GM12892 (cell line): Measurements from ENCODE around the gene MBD3L3.
"Not testable (repeated sequence)": the region's sequence is repeated elsewhere in the genome, so short reads cannot be mapped to it uniquely, and the experiment has no call there.

Experiments
- DNase-seq: peaks from one replicate; pipeline ENCODE4 v3.0.0; 2011; ENCODE audit not compliant: insufficient read length
- FAIRE-seq: peaks from 2 replicates; lab custom pipeline; 2011; peaks lifted over from hg19 to GRCh38; lab: Jason Lieb, UNC
- POLR2A ChIP-seq: IDR thresholded peaks from 2 replicates; pipeline ENCODE4 v1.6.1; 2011; ENCODE audit warnings: low read depth, low read length, control low read depth
- POLR2AphosphoS5 ChIP-seq: IDR thresholded peaks from 2 replicates; pipeline ENCODE4 v1.6.1; 2011; ENCODE audit warnings: low read depth, low read length, control low read depth
- TAF1 ChIP-seq: IDR thresholded peaks from 2 replicates; pipeline ENCODE4 v1.6.1; 2011; ENCODE audit warnings: low read depth, mild to moderate bottlenecking, control low read depth, low read length, borderline replicate concordance

MBD3L3 gene

GRCh38 chr19:7040079-7040478 is 18.4 kb downstream of the MBD3L3 start, which contains the start of gene MBD3L4:
Gene MBD3L4, minus strand, starts transcription at chr19:7040179. Its CDS starts 35 bp downstream, at chr19:7040144.
- not testable (repeated sequence) for DNase-seq, FAIRE-seq

DNA sequence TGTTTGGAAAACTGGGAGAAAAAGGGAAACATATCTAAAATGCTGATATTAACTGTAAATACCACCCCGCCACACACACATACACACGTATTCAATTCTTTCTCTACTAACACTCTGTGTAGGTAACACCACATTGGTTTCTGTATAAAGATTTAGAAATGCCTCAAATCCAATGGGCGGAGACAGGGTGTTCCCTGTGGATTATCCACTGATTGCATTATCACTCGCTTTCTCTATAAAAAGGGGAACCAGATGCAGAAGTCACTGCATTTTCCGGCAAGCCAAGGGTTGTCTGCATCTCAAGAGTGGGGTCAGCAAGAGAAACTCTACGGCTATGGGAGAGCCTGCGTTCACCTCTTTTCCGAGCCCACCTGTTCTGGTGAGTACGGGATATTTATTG is 28.2 kb downstream of the MBD3L3 start, which contains the start of gene MBD3L5:
Gene MBD3L5, plus strand, starts transcription at position 301 of the 400 bp plus-strand sequence. Its CDS starts 34 bp downstream, at position 335.
- not testable (repeated sequence) for FAIRE-seq, DNase-seq

DNA sequence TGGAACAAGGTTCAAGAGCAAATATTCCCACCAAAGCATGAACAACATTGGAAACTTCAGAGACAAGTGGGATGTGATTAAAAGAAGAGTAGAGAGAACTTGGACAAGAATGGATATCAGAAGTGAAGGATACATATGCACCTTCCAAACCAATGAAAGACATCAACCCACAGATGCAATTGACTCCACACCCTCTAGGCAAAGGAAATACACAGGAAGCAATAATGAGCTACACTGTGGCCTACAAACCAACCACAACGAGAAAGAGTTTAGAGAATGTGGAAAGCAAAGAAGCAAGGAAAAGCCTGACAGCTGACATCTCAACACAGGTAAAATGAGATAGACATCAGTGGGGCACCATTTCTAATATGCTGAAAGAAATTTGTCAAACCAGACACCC is 29.7 kb downstream of the MBD3L3 start:
- FAIRE-seq, result not testable (repeated sequence)

GRCh38 chr19:7021331-7021730 is 37.1 kb downstream of the MBD3L3 start, which contains the start of gene MBD3L2B:
Gene MBD3L2B, minus strand, starts transcription at chr19:7021431. Its CDS starts 34 bp downstream, at chr19:7021397.
- DNase-seq, FAIRE-seq: not testable (repeated sequence)

More for the DNA sequence above, 29.7 kb downstream of the MBD3L3 start:
- not testable (repeated sequence) for DNase-seq

GRCh38 chr19:7018828-7019227 is 39.6 kb downstream of the MBD3L3 start:
- TF ChIP-seq POLR2A (no peak), POLR2AphosphoS5 (no peak), TAF1 (no peak)
- FAIRE-seq (no peak), DNase-seq (no peak)

- TF ChIP-seq TAF1 (no peak), POLR2A (no peak), POLR2AphosphoS5 (no peak)
- FAIRE-seq, result no peak
- no peak for DNase-seq
Measured at GRCh38 chr19:7013678-7014077, 44.8 kb downstream of the MBD3L3 start.

DNA sequence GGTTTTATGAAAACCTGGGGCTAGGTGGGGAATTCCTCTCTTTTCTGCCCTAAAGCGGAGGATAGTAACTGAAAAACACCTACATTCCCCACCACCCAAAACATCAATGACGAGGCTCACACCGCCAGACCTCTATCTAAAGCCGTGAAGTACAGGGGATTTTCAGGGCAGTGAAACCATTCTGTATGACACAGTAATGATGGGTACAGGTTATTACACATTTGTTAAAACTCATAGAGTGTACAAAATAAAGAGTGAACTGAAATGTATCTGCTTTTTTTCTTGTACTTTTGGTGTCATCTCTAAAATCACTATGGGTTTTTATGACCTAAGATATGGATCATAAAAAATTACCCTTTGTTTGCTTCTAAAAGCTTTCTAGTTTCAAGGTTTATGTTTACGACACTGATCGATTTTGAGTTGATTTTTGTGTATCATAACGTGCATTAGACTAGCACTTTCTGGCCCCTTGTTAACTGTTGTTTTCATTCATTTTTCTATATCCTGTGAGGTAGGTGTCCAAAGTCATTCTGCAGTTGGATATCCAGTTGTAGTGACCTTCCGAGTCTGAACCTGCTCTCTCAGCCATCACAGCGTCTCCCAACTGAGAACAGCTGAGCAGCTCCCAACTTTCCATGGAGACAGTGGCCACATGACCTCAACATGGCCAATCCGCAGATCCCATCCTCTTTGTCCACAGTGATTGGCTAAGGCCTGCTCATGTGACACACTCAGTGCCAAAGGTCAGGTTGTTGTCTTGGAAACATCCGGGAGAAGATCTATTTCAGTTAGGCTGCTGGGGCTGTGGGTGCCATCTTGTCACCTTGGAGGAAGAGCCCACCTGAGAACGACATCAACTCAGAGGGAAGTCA is 47.5 kb downstream of the MBD3L3 start:
- DNase-seq (no peak), FAIRE-seq (no peak)
- TF ChIP-seq TAF1 (no peak), POLR2AphosphoS5 (no peak), POLR2A (no peak)

DNA sequence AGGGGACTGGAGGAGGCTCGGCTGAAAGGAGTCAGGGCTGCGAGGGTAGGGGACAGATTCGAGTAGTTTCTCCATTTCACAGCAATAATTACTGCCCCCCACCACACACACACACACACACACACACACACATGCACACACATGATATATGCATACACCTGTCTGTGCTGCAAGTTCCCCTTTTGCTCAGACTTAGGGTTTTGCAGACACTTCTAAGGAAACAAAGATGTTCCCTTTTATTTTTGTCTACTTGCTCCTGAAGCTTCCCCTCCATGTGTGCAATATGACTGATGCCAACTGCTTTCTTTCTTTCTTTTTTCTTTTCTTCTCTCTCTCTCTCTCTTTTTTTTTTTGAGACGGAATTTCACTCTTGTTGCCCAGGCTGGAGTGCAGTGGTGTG is 50.6 kb downstream of the MBD3L3 start:
- TF ChIP-seq POLR2A (no peak), POLR2AphosphoS5 (no peak), TAF1 (no peak)
- FAIRE-seq, result no peak

More for the DNA sequence above, 50.6 kb downstream of the MBD3L3 start:
- DNase-seq, result no peak
